Measurements from ENCODE around the gene LRP1B.

The LRP1B gene

GRCh38 chr2:141508806-141509595, 621.8 kb downstream of the LRP1B start:
- no peaks in the 10 kb centered on the region for H3F3A ChIP-seq (ENCODE audit: control insufficient read depth, insufficient read depth)
- H3K4me1 ChIP-seq (ENCODE audit: control insufficient read depth, low read length), result no peaks in the 10 kb centered on the region
- H3K9me3 ChIP-seq (ENCODE audit: control insufficient read depth, insufficient read depth, low read length), result peaks cover under 1% of the 10 kb centered on the region; the same call in 1 of the 2 replicates
- H3K36me3 ChIP-seq (ENCODE audit: control insufficient read depth, low read length), result no peaks in the 10 kb centered on the region
- H3K9me2 ChIP-seq (replicated peaks; ENCODE audit: control insufficient read depth, low read length), result no peaks in the 10 kb centered on the region
- no peaks in the 10 kb centered on the region for H3K79me2 ChIP-seq (ENCODE audit: control insufficient read depth, low read length)
- no peaks in the 10 kb centered on the region for H3K27me3 ChIP-seq (ENCODE audit: control insufficient read depth, low read length)
- no peak overlapping the region for H3K4me3 ChIP-seq (ENCODE audit: low read length)
- no peak overlapping the region for H3K4me2 ChIP-seq (ENCODE audit: low read length)
- no peak overlapping the region for H3K27ac ChIP-seq (ENCODE audit: low read depth, low read length)
- no peaks in the 10 kb centered on the region for H4K20me1 ChIP-seq (ENCODE audit: control insufficient read depth, insufficient read depth, low read depth, low read length)
- TF ChIP-seq EZH2phosphoT487 (IDR thresholded peaks at IDR 0.05; ENCODE audit: borderline replicate concordance, low read length), result no peak
- no peak for TF ChIP-seq CTCF (IDR thresholded peaks at IDR 0.05; ENCODE audit: low read depth, low read length, poor library complexity, severe bottlenecking)

GRCh38 chr2:141508086-141508752, 622.6 kb downstream of the LRP1B start:
- H3K4me3 ChIP-seq (ENCODE audit: low read length), result no peak overlapping the region
- no peak overlapping the region for H3K4me2 ChIP-seq (ENCODE audit: low read length)
- TF ChIP-seq CTCF (IDR thresholded peaks at IDR 0.05; ENCODE audit: low read depth, low read length, poor library complexity, severe bottlenecking), result no peak
- no peak for TF ChIP-seq EZH2phosphoT487 (IDR thresholded peaks at IDR 0.05; ENCODE audit: borderline replicate concordance, low read length)
- no peak overlapping the region for H3K27ac ChIP-seq (ENCODE audit: low read depth, low read length)
- no peaks in the 10 kb centered on the region for H3K27me3 ChIP-seq (ENCODE audit: control insufficient read depth, low read length)
- H3K9me2 ChIP-seq (replicated peaks; ENCODE audit: control insufficient read depth, low read length), result no peaks in the 10 kb centered on the region
- H3K36me3 ChIP-seq (ENCODE audit: control insufficient read depth, low read length), result no peaks in the 10 kb centered on the region
- no peaks in the 10 kb centered on the region for H3K9me3 ChIP-seq (ENCODE audit: control insufficient read depth, insufficient read depth, low read length)
- no peaks in the 10 kb centered on the region for H3K79me2 ChIP-seq (ENCODE audit: control insufficient read depth, low read length)
- H4K20me1 ChIP-seq (ENCODE audit: control insufficient read depth, insufficient read depth, low read depth, low read length), result no peaks in the 10 kb centered on the region
- H3F3A ChIP-seq (ENCODE audit: control insufficient read depth, insufficient read depth), result no peaks in the 10 kb centered on the region
- H3K4me1 ChIP-seq (ENCODE audit: control insufficient read depth, low read length), result no peaks in the 10 kb centered on the region

GRCh38 chr2:141506135-141506534, 624.7 kb downstream of the LRP1B start:
- Histone ChIP-seq H3K4me2 (ENCODE audit: low read length) (no peak overlapping the region), H3K4me1 (ENCODE audit: control insufficient read depth, low read length) (no peaks in the 10 kb centered on the region), H3K4me3 (ENCODE audit: low read length) (no peak overlapping the region), H3K9me2 (replicated peaks; ENCODE audit: control insufficient read depth, low read length) (no peaks in the 10 kb centered on the region), H3K36me3 (ENCODE audit: control insufficient read depth, low read length) (no peaks in the 10 kb centered on the region), H3F3A (ENCODE audit: control insufficient read depth, insufficient read depth) (no peaks in the 10 kb centered on the region), H3K27me3 (ENCODE audit: control insufficient read depth, low read length) (no peaks in the 10 kb centered on the region), H3K79me2 (ENCODE audit: control insufficient read depth, low read length) (no peaks in the 10 kb centered on the region), H3K27ac (ENCODE audit: low read depth, low read length) (no peak overlapping the region), H3K9me3 (ENCODE audit: control insufficient read depth, insufficient read depth, low read length) (no peaks in the 10 kb centered on the region), H4K20me1 (ENCODE audit: control insufficient read depth, insufficient read depth, low read depth, low read length) (no peaks in the 10 kb centered on the region)
- TF ChIP-seq CTCF (IDR thresholded peaks at IDR 0.05; ENCODE audit: low read depth, low read length, poor library complexity, severe bottlenecking) (no peak), EZH2phosphoT487 (IDR thresholded peaks at IDR 0.05; ENCODE audit: borderline replicate concordance, low read length) (no peak)
